K562 (cell line): Measurements from ENCODE around the gene IRS1. TPM values are rescaled to one million over a fixed set of nuclear protein-coding genes. Genes with fewer than 3 reads are reported as not detected.

Experiments used
- ATAC-seq: fragments of 200-7000 bp; cut with Tn5 transposase; 3 replicates; pipeline ENCODE4 v1.9.1; 2020; ENCODE audit warnings: moderate library complexity
- BruUV-seq: library from RNA; stranded (reverse); fragments of 400-500 nt; replicated peaks from 2 replicates; lab custom pipeline; 2021; lab: Mats Ljungman, UMichigan
- CTCF ChIA-PET: fragments of 300-600 bp; formaldehyde crosslinking; extraction: SDS; loops from one replicate; lab custom pipeline; 2021; ENCODE audit warnings: low intra/inter-chr PET ratio; lab: Yijun Ruan, JAX
- POLR2A ChIA-PET: fragments of 300-600, 350-650 bp; sonication (Branson Sonifier 250); formaldehyde crosslinking; extraction: SDS; loops from one replicate; lab custom pipeline; 2021; ENCODE audit warnings: antibody characterized with exemption, inconsistent platforms; lab: Yijun Ruan, JAX
- DNase-seq, 4 experiments: peaks; one replicate each; pipeline versions ENCODE4 v3.0.0 to v3.0.0-alpha.2; 2011 to 2018; ENCODE audit warnings: low spot score in 3 of 4, mixed read lengths in 3 of 4; ENCODE audit errors: extremely low read depth in 1 of 4
- FAIRE-seq: peaks from 2 replicates; lab custom pipeline; 2011; peaks lifted over from hg19 to GRCh38; lab: Jason Lieb, UNC
- H2AFZ ChIP-seq: 2 replicates; pipeline ENCODE4 v1.6.0; 2011; ENCODE audit warnings: low read depth, low read length, control low read depth, inconsistent platforms
- H3K27ac ChIP-seq: fragments of 200-600 bp; 3 replicates; pipeline ENCODE4 v1.8.0; 2011; ENCODE audit warnings: low read depth, mild to moderate bottlenecking, control low read depth, inconsistent platforms, low read length, moderate library complexity, mixed read lengths; ENCODE audit errors: extremely low read depth
- H3K27me3 ChIP-seq, 2 experiments: fragments of 300-600 bp in 1 of 2; 2 replicates in 1 of 2; 3 replicates in 1 of 2; pipeline versions ENCODE4 v1.6.0 to v1.8.0; 2011; ENCODE audit warnings: inconsistent platforms in 2 of 2, low read length in 2 of 2, mild to moderate bottlenecking in 1 of 2, mixed read lengths in 1 of 2, moderate library complexity in 1 of 2; ENCODE audit not compliant: control insufficient read depth in 2 of 2, insufficient read depth in 2 of 2
- H3K36me3 ChIP-seq: fragments of 300-600 bp; 3 replicates; pipeline ENCODE4 v1.8.0; 2011; ENCODE audit warnings: mild to moderate bottlenecking, low read length, inconsistent platforms; ENCODE audit not compliant: control insufficient read depth, insufficient read depth
- H3K4me1 ChIP-seq, 2 experiments: fragments of 200-600 bp in 1 of 2; replicated peaks in 1 of 2; 2 replicates in 1 of 2; 3 replicates in 1 of 2; pipeline versions ENCODE4 v1.5.1 to v1.8.0; 2011; ENCODE audit warnings: inconsistent platforms in 2 of 2, low read length in 2 of 2, mild to moderate bottlenecking in 1 of 2, mixed read lengths in 1 of 2, moderate library complexity in 1 of 2; ENCODE audit not compliant: control insufficient read depth in 2 of 2, insufficient read depth in 2 of 2
- H3K4me2 ChIP-seq: 2 replicates; pipeline ENCODE4 v1.6.1; 2011; ENCODE audit warnings: low read length, control low read depth, inconsistent platforms, mixed read lengths; ENCODE audit not compliant: insufficient read depth
- H3K4me3 ChIP-seq: fragments of 200-600 bp; sonication (generic), shearing (Covaris generic); 2 replicates; pipeline ENCODE4 v1.5.1; 2016; ENCODE audit warnings: control low read depth, inconsistent platforms
- H3K79me2 ChIP-seq: fragments of 200-600 bp; 3 replicates; pipeline ENCODE4 v1.8.0; 2011; ENCODE audit warnings: low read length, inconsistent platforms; ENCODE audit not compliant: control insufficient read depth, insufficient read depth
- H3K9ac ChIP-seq, 2 experiments: 2 replicates each; pipeline versions ENCODE4 v1.6.0 to v1.6.1; 2011; ENCODE audit warnings: low read depth in 2 of 2, low read length in 2 of 2, control low read depth in 1 of 2, inconsistent platforms in 1 of 2, mild to moderate bottlenecking in 1 of 2, mixed read lengths in 1 of 2; ENCODE audit not compliant: insufficient read depth in 1 of 2
- H3K9me1 ChIP-seq: one replicate; pipeline ENCODE4 v1.6.0; 2011; ENCODE audit warnings: inconsistent platforms, mild to moderate bottlenecking, low read length, moderate library complexity; ENCODE audit not compliant: control insufficient read depth, insufficient read depth
- H3K9me3 ChIP-seq: replicated peaks from 2 replicates; pipeline ENCODE4 v1.5.1; 2011; ENCODE audit warnings: low read depth, low read length, inconsistent platforms; ENCODE audit not compliant: control insufficient read depth, insufficient read depth
- H4K20me1 ChIP-seq: replicated peaks from 2 replicates; pipeline ENCODE4 v1.6.1; 2011; ENCODE audit warnings: low read length, inconsistent platforms, mixed read lengths; ENCODE audit not compliant: control insufficient read depth, insufficient read depth
- CEBPB ChIP-seq: fragments of 450-650 bp; IDR thresholded peaks from 2 replicates; pipeline ENCODE4 v1.6.1; 2016; ENCODE audit warnings: missing genetic modification characterization, missing compliant biosample characterization
- WGBS: fragments of 100-300 bp; shearing (Covaris generic); methylation state at CpG from one replicate; pipeline ENCODE4 v1.1.6; 2016; ENCODE audit warnings: low coverage, mixed read lengths; ENCODE audit not compliant: insufficient coverage; ENCODE audit errors: missing lambda C conversion rate; 5-methylcytosine and 5-hydroxymethylcytosine counted together
- in situ Hi-C: fragments of 300-500 bp; cut with MboI; formaldehyde crosslinking; loops from 4 replicates; pipeline ENCODE4 v1.15.0; 2018; ENCODE audit warnings: inconsistent platforms, mixed read lengths
- intact Hi-C: fragments of 100-400 bp; cut with micrococcal nuclease; formaldehyde crosslinking; loops from 2 replicates; pipeline ENCODE4 v1.14.2; 2022
- polyA plus RNA-seq, 8 experiments: library from polyadenylated mRNA; depleted of rRNA in 4 of 8; stranded (reverse) in 5 of 8; unstranded in 3 of 8; fragments of >200 nt; fragmentation: Nextera tagmentation in 2 of 8; fragmentation: Illumina TruSeq in 1 of 8; extraction: Ambion mirVana in 2 of 8; extraction: Trizol in 1 of 8; gene quantifications; 2 replicates each; pipeline versions ENCODE4 v1.2.1 to v1.2.3, GENCODE V29; 2011 to 2014; ENCODE audit warnings: inconsistent platforms in 1 of 8, missing spikeins in 1 of 8
- total RNA-seq, 7 experiments: library from RNA; depleted of rRNA in 6 of 7; stranded (reverse); fragments of >200 nt in 6 of 7; fragmentation: Illumina TruSeq in 2 of 7; extraction: Trizol in 2 of 7; gene quantifications; 2 replicates each; pipeline versions ENCODE4 v1.2.1 to v1.2.3, GENCODE V29; 2011 to 2021; ENCODE audit warnings: low replicate concordance in 1 of 7
- TF ChIP-seq, protein P1 (sequence below), 2 experiments: fragments of 450-650 bp in 1 of 2; sonication (generic) in 1 of 2; formaldehyde crosslinking in 1 of 2; IDR thresholded peaks; 2 replicates each; pipeline versions ENCODE4 v1.7.1 to v1.9.0; 2016 to 2022; ENCODE audit warnings: inconsistent platforms in 1 of 2, mild to moderate bottlenecking in 1 of 2, missing genetic modification reagents in 1 of 2
- TF ChIP-seq, protein P2 (sequence below): fragments of 250-450 bp; sonication (Bioruptor Pico); IDR thresholded peaks from 2 replicates; pipeline ENCODE4 v1.4.0; 2020

IRS1 gene
- total and polyA plus RNA-seq, 9 of the 15 experiments (the other 6 are each of a cell fraction or from before 2014, with no cell fraction given) = under 0.01 to 0.31 (median 0.08) TPM; not detected in 1

DNA sequence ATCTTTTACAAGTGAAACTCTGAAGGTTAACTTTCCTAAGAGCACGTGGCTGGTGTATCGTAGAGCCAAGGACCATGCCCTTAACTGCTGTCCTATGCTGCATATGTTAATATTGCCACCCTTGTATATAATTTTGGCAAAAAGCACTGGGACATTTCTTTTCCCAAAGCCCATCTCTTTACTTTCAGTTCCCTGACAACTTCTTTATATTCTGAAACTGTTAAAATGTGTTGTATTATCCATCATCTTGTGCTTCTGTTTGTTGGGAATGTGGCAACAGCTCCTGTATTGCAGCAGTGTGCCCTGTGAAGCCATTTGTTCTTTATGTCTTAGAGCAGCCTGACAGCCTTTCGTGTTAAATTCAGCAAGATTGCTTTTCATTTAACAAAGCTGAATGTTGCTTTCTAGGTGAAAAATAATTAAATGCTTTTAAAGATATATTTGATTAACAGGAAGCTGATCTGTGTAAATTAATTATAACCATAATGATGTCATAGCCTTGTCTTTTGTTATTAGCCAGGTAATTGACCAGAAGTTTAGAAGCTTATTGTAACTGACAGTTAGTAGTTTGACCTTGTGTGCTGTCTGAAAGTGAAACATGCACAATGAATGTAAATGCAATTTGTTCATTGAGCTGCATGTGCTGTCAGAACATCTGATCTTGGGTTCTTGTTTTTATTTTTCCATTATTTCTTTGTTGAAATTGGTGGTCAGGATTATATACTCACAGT lies 45.9 kb upstream of the IRS1 start:
- Histone ChIP-seq H3K4me2 (no peak overlapping the region), H2AFZ (no peak overlapping the region), H3K27ac (no peak overlapping the region), H3K9me1 (no peaks in the 10 kb centered on the region), H4K20me1 (no peaks in the 10 kb centered on the region; the same call in 1 of the 2 replicates), H3K9ac (no peak overlapping the region)
- intact Hi-C loops = no loop called here
- DNase-seq = no peak
- 65% methylated on average over 3 of the region's 3 CpGs for WGBS
- CTCF ChIA-PET = no interaction called here
- POLR2A ChIA-PET = interaction anchor here (4.1 kb wide), 1 partner anchor 10 kb away, joined by 16 read pairs; the partner anchor contains the start of gene RHBDD1
- TF ChIP-seq, protein P1, sequence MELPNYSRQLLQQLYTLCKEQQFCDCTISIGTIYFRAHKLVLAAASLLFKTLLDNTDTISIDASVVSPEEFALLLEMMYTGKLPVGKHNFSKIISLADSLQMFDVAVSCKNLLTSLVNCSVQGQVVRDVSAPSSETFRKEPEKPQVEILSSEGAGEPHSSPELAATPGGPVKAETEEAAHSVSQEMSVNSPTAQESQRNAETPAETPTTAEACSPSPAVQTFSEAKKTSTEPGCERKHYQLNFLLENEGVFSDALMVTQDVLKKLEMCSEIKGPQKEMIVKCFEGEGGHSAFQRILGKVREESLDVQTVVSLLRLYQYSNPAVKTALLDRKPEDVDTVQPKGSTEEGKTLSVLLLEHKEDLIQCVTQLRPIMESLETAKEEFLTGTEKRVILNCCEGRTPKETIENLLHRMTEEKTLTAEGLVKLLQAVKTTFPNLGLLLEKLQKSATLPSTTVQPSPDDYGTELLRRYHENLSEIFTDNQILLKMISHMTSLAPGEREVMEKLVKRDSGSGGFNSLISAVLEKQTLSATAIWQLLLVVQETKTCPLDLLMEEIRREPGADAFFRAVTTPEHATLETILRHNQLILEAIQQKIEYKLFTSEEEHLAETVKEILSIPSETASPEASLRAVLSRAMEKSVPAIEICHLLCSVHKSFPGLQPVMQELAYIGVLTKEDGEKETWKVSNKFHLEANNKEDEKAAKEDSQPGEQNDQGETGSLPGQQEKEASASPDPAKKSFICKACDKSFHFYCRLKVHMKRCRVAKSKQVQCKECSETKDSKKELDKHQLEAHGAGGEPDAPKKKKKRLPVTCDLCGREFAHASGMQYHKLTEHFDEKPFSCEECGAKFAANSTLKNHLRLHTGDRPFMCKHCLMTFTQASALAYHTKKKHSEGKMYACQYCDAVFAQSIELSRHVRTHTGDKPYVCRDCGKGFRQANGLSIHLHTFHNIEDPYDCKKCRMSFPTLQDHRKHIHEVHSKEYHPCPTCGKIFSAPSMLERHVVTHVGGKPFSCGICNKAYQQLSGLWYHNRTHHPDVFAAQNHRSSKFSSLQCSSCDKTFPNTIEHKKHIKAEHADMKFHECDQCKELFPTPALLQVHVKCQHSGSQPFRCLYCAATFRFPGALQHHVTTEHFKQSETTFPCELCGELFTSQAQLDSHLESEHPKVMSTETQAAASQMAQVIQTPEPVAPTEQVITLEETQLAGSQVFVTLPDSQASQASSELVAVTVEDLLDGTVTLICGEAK (IDR thresholded peaks at IDR 0.05) = no peak
- TF ChIP-seq, protein P1 (CRISPR knock-in tag; IDR thresholded peaks at IDR 0.05) = no peak
- 0 out of 2 replicates have a peak, but pooled peaks have one; percentile 11 for TF ChIP-seq CEBPB
- TF ChIP-seq, protein P2, sequence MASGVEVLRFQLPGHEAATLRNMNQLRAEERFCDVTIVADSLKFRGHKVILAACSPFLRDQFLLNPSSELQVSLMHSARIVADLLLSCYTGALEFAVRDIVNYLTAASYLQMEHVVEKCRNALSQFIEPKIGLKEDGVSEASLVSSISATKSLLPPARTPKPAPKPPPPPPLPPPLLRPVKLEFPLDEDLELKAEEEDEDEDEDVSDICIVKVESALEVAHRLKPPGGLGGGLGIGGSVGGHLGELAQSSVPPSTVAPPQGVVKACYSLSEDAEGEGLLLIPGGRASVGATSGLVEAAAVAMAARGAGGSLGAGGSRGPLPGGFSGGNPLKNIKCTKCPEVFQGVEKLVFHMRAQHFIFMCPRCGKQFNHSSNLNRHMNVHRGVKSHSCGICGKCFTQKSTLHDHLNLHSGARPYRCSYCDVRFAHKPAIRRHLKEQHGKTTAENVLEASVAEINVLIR (CRISPR knock-in tag) = no peak
- TF ChIP-seq, all 486 proteins: peak for 1
- Histone ChIP-seq H3K36me3 (peaks cover 10% of the 10 kb centered on the region), H3K4me3 (no peak overlapping the region), H3K4me1 (peaks cover 3 to 10% of the 10 kb centered on the region in 2 experiments; a peak in 4 of 5 replicates), H3K27me3 (no peaks in the 10 kb centered on the region), H3K9me3 (no peaks in the 10 kb centered on the region), H3K79me2 (peaks cover 66% of the 10 kb centered on the region)
- BruUV-seq = no TSS peak
- FAIRE-seq (no peak), ATAC-seq (0 out of 3 replicates have a peak, but pooled peaks have one; percentile 18)
- in situ Hi-C loops = no loop called here
